Measurements from ENCODE around the gene PRKN.

DNA sequence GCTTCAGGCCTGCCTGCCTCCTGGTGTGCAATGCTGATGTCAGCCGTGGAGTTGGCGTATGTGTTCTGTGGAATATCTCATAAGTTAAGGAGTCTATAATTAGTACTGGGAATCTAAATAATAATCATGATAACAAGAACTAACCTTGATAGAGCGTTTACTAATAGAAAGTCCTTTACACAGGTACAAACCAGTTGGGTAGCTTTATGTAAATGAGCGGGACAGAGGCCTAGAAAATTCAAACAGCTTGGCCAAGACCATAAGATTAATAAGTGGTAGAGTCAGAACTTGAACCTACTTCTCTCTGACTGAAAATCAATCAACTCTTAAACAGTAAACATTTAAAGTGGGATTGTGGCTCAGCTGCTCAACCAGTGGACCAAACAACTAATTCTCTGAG is 882.8 kb downstream of the PRKN start:
- TF ChIP-seq POLR2AphosphoS5 (IDR thresholded peaks at IDR 0.05; ENCODE audit: control insufficient read depth, insufficient read depth, low read depth, low read length) (no peak), U2AF2 (optimal IDR thresholded peaks at IDR 0.05; ENCODE audit: low read depth, low read length) (no peak), ZNF23 (CRISPR knock-in tag; IDR thresholded peaks at IDR 0.05) (no peak), EZH2 (IDR thresholded peaks at IDR 0.05; ENCODE audit: borderline replicate concordance, low read depth, low read length) (no peak), DPF2 (IDR thresholded peaks at IDR 0.05) (no peak), ZNF143 (CRISPR knock-in tag; IDR thresholded peaks at IDR 0.05) (no peak), RBFOX2 (IDR thresholded peaks at IDR 0.05; ENCODE audit: low read depth, low read length) (no peak), SMAD3 (CRISPR knock-in tag; conservative IDR thresholded peaks at IDR 0.05) (no peak), RCOR1 (IDR thresholded peaks at IDR 0.05; ENCODE audit: borderline replicate concordance in 1 of 2, low read depth in 2 of 2, low read length in 2 of 2) (no peak)
- TF ChIP-seq, protein P1, sequence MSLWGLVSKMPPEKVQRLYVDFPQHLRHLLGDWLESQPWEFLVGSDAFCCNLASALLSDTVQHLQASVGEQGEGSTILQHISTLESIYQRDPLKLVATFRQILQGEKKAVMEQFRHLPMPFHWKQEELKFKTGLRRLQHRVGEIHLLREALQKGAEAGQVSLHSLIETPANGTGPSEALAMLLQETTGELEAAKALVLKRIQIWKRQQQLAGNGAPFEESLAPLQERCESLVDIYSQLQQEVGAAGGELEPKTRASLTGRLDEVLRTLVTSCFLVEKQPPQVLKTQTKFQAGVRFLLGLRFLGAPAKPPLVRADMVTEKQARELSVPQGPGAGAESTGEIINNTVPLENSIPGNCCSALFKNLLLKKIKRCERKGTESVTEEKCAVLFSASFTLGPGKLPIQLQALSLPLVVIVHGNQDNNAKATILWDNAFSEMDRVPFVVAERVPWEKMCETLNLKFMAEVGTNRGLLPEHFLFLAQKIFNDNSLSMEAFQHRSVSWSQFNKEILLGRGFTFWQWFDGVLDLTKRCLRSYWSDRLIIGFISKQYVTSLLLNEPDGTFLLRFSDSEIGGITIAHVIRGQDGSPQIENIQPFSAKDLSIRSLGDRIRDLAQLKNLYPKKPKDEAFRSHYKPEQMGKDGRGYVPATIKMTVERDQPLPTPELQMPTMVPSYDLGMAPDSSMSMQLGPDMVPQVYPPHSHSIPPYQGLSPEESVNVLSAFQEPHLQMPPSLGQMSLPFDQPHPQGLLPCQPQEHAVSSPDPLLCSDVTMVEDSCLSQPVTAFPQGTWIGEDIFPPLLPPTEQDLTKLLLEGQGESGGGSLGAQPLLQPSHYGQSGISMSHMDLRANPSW (CRISPR knock-in tag; IDR thresholded peaks at IDR 0.05): no peak
- TF ChIP-seq, protein P2, sequence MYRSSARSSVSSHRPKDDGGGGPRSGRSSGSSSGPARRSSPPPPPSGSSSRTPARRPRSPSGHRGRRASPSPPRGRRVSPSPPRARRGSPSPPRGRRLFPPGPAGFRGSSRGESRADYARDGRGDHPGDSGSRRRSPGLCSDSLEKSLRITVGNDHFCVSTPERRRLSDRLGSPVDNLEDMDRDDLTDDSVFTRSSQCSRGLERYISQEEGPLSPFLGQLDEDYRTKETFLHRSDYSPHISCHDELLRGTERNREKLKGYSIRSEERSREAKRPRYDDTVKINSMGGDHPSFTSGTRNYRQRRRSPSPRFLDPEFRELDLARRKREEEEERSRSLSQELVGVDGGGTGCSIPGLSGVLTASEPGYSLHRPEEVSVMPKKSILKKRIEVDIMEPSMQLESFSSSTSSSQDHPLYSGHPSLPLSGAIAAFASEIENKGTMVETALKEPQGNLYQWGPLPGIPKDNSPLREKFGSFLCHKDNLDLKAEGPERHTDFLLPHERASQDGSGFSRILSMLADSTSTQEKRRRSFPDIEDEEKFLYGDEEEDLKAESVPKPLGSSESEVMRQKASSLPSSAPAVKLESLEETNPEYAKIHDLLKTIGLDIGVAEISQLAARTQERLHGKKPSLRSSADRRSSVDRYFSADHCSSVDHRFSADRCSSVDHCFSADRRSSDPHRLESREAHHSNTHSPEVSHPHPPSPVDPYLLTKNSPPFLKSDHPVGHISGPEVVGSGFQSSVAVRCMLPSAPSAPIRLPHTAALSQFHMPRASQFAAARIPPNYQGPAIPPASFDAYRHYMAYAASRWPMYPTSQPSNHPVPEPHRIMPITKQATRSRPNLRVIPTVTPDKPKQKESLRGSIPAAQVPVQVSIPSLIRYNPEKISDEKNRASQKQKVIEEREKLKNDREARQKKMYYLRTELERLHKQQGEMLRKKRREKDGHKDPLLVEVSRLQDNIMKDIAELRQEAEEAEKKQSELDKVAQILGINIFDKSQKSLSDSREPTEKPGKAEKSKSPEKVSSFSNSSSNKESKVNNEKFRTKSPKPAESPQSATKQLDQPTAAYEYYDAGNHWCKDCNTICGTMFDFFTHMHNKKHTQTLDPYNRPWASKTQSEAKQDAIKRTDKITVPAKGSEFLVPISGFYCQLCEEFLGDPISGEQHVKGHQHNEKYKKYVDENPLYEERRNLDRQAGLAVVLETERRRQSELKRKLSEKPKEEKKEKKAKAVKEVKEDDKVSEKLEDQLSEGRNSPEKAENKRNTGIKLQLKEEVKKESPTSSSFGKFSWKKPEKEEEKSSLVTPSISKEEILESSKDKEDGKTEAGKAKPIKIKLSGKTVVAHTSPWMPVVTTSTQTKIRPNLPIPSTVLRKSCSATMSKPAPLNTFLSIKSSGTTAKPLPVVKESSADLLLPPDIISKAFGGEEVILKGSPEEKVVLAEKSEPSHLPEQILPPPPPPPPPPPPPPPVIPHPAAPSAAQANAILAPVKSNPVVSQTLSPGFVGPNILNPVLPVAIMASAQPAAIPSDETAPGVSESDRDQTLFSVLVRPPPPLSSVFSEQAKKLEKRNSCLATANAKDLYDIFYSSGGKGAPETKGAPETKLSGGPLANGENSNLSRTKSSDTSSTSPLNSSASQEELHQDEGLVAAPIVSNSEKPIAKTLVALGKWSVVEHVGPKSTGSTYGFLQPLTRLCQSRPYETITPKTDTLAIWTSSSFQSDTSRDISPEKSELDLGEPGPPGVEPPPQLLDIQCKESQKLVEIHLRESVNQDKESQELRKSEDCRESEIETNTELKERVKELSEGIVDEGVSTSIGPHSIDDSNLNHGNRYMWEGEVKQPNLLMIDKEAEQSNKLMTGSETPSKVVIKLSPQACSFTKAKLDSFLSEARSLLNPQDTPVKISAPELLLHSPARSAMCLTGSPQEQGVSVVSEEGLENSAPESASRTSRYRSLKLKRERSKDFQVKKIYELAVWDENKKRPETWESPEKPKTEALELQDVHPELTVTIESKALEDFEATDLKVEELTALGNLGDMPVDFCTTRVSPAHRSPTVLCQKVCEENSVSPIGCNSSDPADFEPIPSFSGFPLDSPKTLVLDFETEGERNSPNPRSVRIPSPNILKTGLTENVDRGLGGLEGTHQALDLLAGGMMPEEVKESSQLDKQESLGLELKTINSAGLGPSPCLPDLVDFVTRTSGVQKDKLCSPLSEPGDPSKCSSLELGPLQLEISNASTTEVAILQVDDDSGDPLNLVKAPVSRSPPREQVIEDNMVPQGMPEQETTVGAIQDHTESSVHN (IDR thresholded peaks at IDR 0.05; ENCODE audit: borderline replicate concordance in 1 of 2, low read depth in 1 of 2): no peak
- TF ChIP-seq, protein P3, sequence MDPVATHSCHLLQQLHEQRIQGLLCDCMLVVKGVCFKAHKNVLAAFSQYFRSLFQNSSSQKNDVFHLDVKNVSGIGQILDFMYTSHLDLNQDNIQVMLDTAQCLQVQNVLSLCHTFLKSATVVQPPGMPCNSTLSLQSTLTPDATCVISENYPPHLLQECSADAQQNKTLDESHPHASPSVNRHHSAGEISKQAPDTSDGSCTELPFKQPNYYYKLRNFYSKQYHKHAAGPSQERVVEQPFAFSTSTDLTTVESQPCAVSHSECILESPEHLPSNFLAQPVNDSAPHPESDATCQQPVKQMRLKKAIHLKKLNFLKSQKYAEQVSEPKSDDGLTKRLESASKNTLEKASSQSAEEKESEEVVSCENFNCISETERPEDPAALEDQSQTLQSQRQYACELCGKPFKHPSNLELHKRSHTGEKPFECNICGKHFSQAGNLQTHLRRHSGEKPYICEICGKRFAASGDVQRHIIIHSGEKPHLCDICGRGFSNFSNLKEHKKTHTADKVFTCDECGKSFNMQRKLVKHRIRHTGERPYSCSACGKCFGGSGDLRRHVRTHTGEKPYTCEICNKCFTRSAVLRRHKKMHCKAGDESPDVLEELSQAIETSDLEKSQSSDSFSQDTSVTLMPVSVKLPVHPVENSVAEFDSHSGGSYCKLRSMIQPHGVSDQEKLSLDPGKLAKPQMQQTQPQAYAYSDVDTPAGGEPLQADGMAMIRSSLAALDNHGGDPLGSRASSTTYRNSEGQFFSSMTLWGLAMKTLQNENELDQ (CRISPR knock-in tag; IDR thresholded peaks at IDR 0.05; ENCODE audit: borderline replicate concordance): no peak
- TF ChIP-seq, protein P4, sequence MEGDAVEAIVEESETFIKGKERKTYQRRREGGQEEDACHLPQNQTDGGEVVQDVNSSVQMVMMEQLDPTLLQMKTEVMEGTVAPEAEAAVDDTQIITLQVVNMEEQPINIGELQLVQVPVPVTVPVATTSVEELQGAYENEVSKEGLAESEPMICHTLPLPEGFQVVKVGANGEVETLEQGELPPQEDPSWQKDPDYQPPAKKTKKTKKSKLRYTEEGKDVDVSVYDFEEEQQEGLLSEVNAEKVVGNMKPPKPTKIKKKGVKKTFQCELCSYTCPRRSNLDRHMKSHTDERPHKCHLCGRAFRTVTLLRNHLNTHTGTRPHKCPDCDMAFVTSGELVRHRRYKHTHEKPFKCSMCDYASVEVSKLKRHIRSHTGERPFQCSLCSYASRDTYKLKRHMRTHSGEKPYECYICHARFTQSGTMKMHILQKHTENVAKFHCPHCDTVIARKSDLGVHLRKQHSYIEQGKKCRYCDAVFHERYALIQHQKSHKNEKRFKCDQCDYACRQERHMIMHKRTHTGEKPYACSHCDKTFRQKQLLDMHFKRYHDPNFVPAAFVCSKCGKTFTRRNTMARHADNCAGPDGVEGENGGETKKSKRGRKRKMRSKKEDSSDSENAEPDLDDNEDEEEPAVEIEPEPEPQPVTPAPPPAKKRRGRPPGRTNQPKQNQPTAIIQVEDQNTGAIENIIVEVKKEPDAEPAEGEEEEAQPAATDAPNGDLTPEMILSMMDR (IDR thresholded peaks at IDR 0.05 in 2 of 3, conservative IDR thresholded peaks at IDR 0.05 in 1 of 3; ENCODE audit: insufficient read depth in 2 of 3, low read depth in 1 of 3, low read length in 3 of 3): no peak
- TF ChIP-seq, protein P5, sequence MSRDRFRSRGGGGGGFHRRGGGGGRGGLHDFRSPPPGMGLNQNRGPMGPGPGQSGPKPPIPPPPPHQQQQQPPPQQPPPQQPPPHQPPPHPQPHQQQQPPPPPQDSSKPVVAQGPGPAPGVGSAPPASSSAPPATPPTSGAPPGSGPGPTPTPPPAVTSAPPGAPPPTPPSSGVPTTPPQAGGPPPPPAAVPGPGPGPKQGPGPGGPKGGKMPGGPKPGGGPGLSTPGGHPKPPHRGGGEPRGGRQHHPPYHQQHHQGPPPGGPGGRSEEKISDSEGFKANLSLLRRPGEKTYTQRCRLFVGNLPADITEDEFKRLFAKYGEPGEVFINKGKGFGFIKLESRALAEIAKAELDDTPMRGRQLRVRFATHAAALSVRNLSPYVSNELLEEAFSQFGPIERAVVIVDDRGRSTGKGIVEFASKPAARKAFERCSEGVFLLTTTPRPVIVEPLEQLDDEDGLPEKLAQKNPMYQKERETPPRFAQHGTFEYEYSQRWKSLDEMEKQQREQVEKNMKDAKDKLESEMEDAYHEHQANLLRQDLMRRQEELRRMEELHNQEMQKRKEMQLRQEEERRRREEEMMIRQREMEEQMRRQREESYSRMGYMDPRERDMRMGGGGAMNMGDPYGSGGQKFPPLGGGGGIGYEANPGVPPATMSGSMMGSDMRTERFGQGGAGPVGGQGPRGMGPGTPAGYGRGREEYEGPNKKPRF (IDR thresholded peaks at IDR 0.05; ENCODE audit: low read depth, low read length): no peak
